MCF 10A (cell line): ENCODE data around the gene CTBP2. TPM values are rescaled to one million over a fixed set of nuclear protein-coding genes. Genes with fewer than 3 reads are reported as not detected.

ENCODE experiments used
- BruUV-seq: library from RNA; stranded (reverse); fragments of 400-500 nt; replicated peaks from 2 replicates; lab custom pipeline; 2021; lab: Mats Ljungman, UMichigan
- CTCF ChIA-PET: fragments of 300-600 bp; sonication (Branson Sonifier 250); formaldehyde crosslinking; extraction: SDS; loops from one replicate; lab custom pipeline; 2021; ENCODE audit warnings: antibody characterized with exemption, inconsistent platforms; lab: Yijun Ruan, JAX
- POLR2A ChIA-PET: fragments of 300-600, 350-650 bp; sonication (Branson Sonifier 250); formaldehyde crosslinking; extraction: SDS; loops from one replicate; lab custom pipeline; 2020; ENCODE audit warnings: antibody characterized with exemption, inconsistent platforms; lab: Yijun Ruan, JAX
- DNase-seq: peaks from one replicate; pipeline ENCODE4 v3.0.0-alpha.2; 2018; ENCODE audit not compliant: unreplicated experiment
- H3K27ac Mint-ChIP-seq: one replicate; pipeline ENCODE4 v1.8.0; 2022; ENCODE audit warnings: mild to moderate bottlenecking, low read depth, mixed read lengths; ENCODE audit not compliant: unreplicated experiment
- H3K27me3 Mint-ChIP-seq: one replicate; pipeline ENCODE4 v1.8.0; 2022; ENCODE audit warnings: mixed read lengths; ENCODE audit not compliant: insufficient read depth, unreplicated experiment
- H3K36me3 Mint-ChIP-seq: one replicate; pipeline ENCODE4 v1.8.0; 2022; ENCODE audit warnings: mild to moderate bottlenecking, moderate library complexity, mixed read lengths; ENCODE audit not compliant: insufficient read depth, unreplicated experiment
- H3K4me1 Mint-ChIP-seq: one replicate; pipeline ENCODE4 v1.8.0; 2022; ENCODE audit warnings: mixed read lengths; ENCODE audit not compliant: insufficient read depth, unreplicated experiment
- H3K4me3 Mint-ChIP-seq: one replicate; pipeline ENCODE4 v1.8.0; 2022; ENCODE audit warnings: mild to moderate bottlenecking, moderate library complexity, mixed read lengths; ENCODE audit not compliant: unreplicated experiment
- H3K9me3 Mint-ChIP-seq: one replicate; pipeline ENCODE4 v1.8.0; 2022; ENCODE audit warnings: mixed read lengths; ENCODE audit not compliant: unreplicated experiment
- intact Hi-C: fragments of 100-400 bp; cut with micrococcal nuclease; formaldehyde crosslinking; loops from 2 replicates; pipeline ENCODE4 v1.14.1; 2022
- total RNA-seq: library from RNA; stranded (reverse); gene quantifications from 2 replicates; pipeline ENCODE4 v1.2.3, GENCODE V29; 2022
- TF ChIP-seq, protein P1 (sequence below): fragments of 200-600 bp; IDR thresholded peaks from one replicate; pipeline ENCODE4 v1.8.0; 2022; ENCODE audit warnings: antibody characterized with exemption, mild to moderate bottlenecking; ENCODE audit not compliant: unreplicated experiment

The CTBP2 gene
- total RNA-seq, 1 experiment from 2014 or later, result 152 TPM

DNA sequence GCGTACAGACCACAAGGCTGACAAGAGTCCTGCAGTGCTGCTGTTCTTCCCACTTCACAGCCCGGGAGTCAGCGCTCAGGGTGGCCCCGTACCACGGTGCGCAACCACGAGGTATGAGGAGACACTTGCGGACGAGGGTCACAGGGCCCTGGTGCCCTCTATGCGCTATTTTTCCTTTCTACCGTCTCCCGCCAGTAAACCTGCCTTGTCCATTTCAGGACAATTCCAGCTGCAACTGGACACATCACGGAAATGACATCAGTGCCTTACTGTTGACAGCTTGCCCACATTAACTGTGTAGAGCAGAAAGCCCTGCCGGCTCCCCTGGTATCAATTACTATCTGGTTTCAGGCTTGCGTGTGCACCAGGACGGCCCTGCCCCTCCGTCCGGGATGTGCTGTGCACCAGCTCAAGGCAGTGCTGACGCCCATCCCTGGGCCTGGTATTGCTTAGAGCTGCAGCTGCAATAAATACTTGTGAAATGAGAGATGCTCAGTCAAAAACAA is 153.4 kb downstream of the CTBP2 start:
- ChIA-PET POLR2A (no interaction called here), CTCF (no interaction called here)
- no peak overlapping the region for H3K4me3 Mint-ChIP-seq
- H3K27ac Mint-ChIP-seq, result no peak overlapping the region
- H3K4me1 Mint-ChIP-seq, result peaks cover 4% of the 10 kb centered on the region
- DNase-seq, result no peak
- peaks cover 53% of the 10 kb centered on the region for H3K36me3 Mint-ChIP-seq
- intact Hi-C loops, result no loop called here
- TF ChIP-seq, protein P1, sequence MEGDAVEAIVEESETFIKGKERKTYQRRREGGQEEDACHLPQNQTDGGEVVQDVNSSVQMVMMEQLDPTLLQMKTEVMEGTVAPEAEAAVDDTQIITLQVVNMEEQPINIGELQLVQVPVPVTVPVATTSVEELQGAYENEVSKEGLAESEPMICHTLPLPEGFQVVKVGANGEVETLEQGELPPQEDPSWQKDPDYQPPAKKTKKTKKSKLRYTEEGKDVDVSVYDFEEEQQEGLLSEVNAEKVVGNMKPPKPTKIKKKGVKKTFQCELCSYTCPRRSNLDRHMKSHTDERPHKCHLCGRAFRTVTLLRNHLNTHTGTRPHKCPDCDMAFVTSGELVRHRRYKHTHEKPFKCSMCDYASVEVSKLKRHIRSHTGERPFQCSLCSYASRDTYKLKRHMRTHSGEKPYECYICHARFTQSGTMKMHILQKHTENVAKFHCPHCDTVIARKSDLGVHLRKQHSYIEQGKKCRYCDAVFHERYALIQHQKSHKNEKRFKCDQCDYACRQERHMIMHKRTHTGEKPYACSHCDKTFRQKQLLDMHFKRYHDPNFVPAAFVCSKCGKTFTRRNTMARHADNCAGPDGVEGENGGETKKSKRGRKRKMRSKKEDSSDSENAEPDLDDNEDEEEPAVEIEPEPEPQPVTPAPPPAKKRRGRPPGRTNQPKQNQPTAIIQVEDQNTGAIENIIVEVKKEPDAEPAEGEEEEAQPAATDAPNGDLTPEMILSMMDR, result no peak
- H3K9me3 Mint-ChIP-seq, result no peaks in the 10 kb centered on the region
- H3K27me3 Mint-ChIP-seq, result no peaks in the 10 kb centered on the region
- no TSS peak for BruUV-seq

DNA sequence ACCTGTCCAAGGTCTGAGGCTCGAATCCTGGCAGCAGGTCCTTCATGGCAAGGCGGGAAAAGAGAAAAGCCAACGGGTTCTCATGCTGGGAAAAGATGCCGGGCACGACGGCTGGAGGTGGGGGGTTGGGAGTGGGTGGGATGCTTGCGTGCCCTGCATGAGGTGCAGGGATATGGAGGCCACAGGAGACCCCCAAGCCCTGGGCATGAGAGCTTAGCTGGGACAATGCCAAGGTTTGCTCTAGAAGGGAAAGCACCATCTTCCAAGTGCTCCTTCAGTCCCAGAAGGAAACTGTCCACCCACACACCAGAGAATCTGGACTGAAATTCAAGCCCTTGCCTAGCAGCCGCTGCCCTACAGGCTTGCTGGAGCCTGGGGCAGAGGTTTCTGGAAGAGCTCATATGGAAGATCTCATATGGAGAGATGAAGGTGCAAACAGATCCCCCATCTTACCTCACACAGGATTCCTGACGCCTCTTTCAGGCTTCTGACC is 154.1 kb downstream of the CTBP2 start:
- CTCF ChIA-PET, result no interaction called here
- no peak overlapping the region for H3K27ac Mint-ChIP-seq
- H3K4me3 Mint-ChIP-seq, result no peak overlapping the region
- H3K36me3 Mint-ChIP-seq, result peaks cover 60% of the 10 kb centered on the region
- no peak for DNase-seq
- H3K4me1 Mint-ChIP-seq, result no peaks in the 10 kb centered on the region
- BruUV-seq, result no TSS peak
- no peaks in the 10 kb centered on the region for H3K27me3 Mint-ChIP-seq
- TF ChIP-seq, protein P1, result no peak
- POLR2A ChIA-PET, result no interaction called here
- no peaks in the 10 kb centered on the region for H3K9me3 Mint-ChIP-seq
- intact Hi-C loops, result no loop called here

GRCh38 chr10:125005312-125006187 is 154.8 kb downstream of the CTBP2 start:
- POLR2A ChIA-PET, result no interaction called here
- DNase-seq, result no peak
- no peak overlapping the region for H3K27ac Mint-ChIP-seq
- no peaks in the 10 kb centered on the region for H3K9me3 Mint-ChIP-seq
- peaks cover 63% of the 10 kb centered on the region for H3K36me3 Mint-ChIP-seq
- no peaks in the 10 kb centered on the region for H3K27me3 Mint-ChIP-seq
- BruUV-seq, result no TSS peak
- no peak overlapping the region for H3K4me3 Mint-ChIP-seq
- intact Hi-C loops, result no loop called here
- CTCF ChIA-PET, result no interaction called here
- no peaks in the 10 kb centered on the region for H3K4me1 Mint-ChIP-seq
- TF ChIP-seq, protein P1, result no peak

- DNase-seq, result no peak
- intact Hi-C loops, result no loop called here
- BruUV-seq, result no TSS peak
- TF ChIP-seq, protein P1, result no peak
- Mint-ChIP-seq H3K4me1 (no peaks in the 10 kb centered on the region), H3K27me3 (no peaks in the 10 kb centered on the region), H3K9me3 (no peaks in the 10 kb centered on the region), H3K27ac (no peak overlapping the region), H3K4me3 (no peak overlapping the region), H3K36me3 (peaks cover 63% of the 10 kb centered on the region)
- CTCF ChIA-PET, result no interaction called here
- POLR2A ChIA-PET, result no interaction called here
Measured at GRCh38 chr10:125004571-125005311, 155.6 kb downstream of the CTBP2 start.
